Mammary epithelial cell (primary cell): Measurements from ENCODE around the gene HIVEP3.

Experiments used
- CTCF ChIP-seq, 2 donors: IDR thresholded peaks in 1 of 2; conservative IDR thresholded peaks in 1 of 2; 2 replicates each; pipeline ENCODE4 v1.5.1; 2011 to 2012; ENCODE audit warnings: inconsistent platforms in 2 of 2, low read length in 2 of 2, mild to moderate bottlenecking in 2 of 2, control low read depth in 1 of 2, low read depth in 1 of 2; ENCODE audit not compliant: insufficient read depth in 1 of 2; ENCODE audit errors: extremely low read depth in 1 of 2
- EZH2 ChIP-seq: IDR thresholded peaks from 2 replicates; pipeline ENCODE4 v1.6.1; 2012; ENCODE audit warnings: low read length, inconsistent platforms, borderline replicate concordance

- TF ChIP-seq CTCF (conservative IDR thresholded peaks at IDR 0.05 in 1 of 2, IDR thresholded peaks at IDR 0.05 in 1 of 2; ENCODE audit: extremely low read depth in 1 of 2, insufficient read depth in 1 of 2, low read depth in 1 of 2, low read length in 2 of 2) (no peak), EZH2 (no peak)
Observed at GRCh38 chr1:41467673-41468072, 451.0 kb downstream of the HIVEP3 start.
